Prostate gland (tissue), 2 donors: ENCODE results near the gene CCDC183. TPM values are rescaled to one million over a fixed set of nuclear protein-coding genes. Genes with fewer than 3 reads are reported as not detected.
A peak's percentile ranks its signal among the peaks of the same experiment; 100 is the strongest.
"Not testable (repeated sequence)": the region's sequence is repeated elsewhere in the genome, so short reads cannot be mapped to it uniquely, and the experiment has no call there.

Experiments
- DNase-seq: peaks from one replicate; pipeline ENCODE4 v3.0.0-alpha.2; 2019; ENCODE audit warnings: low spot score
- H3K27ac ChIP-seq, 2 donors: fragments of 200-600 bp; sonication (generic); 2 replicates each; pipeline ENCODE4 v1.5.1; 2017 to 2019
- H3K27me3 ChIP-seq: fragments of 200-600 bp; sonication (generic); replicated peaks from 2 replicates; pipeline ENCODE4 v1.5.1; 2019; ENCODE audit not compliant: insufficient read depth
- H3K36me3 ChIP-seq, 2 donors: fragments of 200-600 bp; sonication (generic); 1 replicate in 1 of 2; 2 replicates in 1 of 2; pipeline versions ENCODE4 v1.5.1 to v1.8.1; 2017 to 2019
- H3K4me1 ChIP-seq: fragments of 200-600 bp; sonication (generic); replicated peaks from 2 replicates; pipeline ENCODE4 v1.5.1; 2019
- H3K4me3 ChIP-seq, 2 donors: fragments of 200-600 bp; sonication (generic); 2 replicates each; pipeline ENCODE4 v1.5.1; 2017 to 2019
- H3K9me3 ChIP-seq: fragments of 200-600 bp; sonication (generic); 2 replicates; pipeline ENCODE4 v1.5.1; 2017
- POLR2A ChIP-seq: fragments of 450-650 bp; IDR thresholded peaks from one replicate; pipeline ENCODE4 v1.6.1; 2016; ENCODE audit warnings: antibody characterized with exemption, mild to moderate bottlenecking
- POLR2AphosphoS5 ChIP-seq: sonication (generic); formaldehyde crosslinking; IDR thresholded peaks from one replicate; pipeline ENCODE4 v1.6.1; 2017; ENCODE audit warnings: antibody characterized with exemption
- WGBS: methylation state at CpG from one replicate; pipeline ENCODE4 v1.1.5; 2018; 5-methylcytosine and 5-hydroxymethylcytosine counted together
- intact Hi-C: fragments of 100-400 bp; cut with DNase I; formaldehyde crosslinking; loops from one replicate; pipeline ENCODE4 v1.14.2; 2022
- total RNA-seq, 2 donors: library from RNA; depleted of rRNA; stranded (reverse); fragments of >200 nt; gene quantifications; one replicate each; pipeline ENCODE4 v1.1.0, GENCODE V29; 2016
- TF ChIP-seq, protein P1 (sequence below), 4 experiments: fragments of 200-600 bp in 2 of 4; fragments of 450-650 bp in 2 of 4; sonication (generic) in 2 of 4; IDR thresholded peaks; 1 replicate in 3 of 4; 2 replicates in 1 of 4; pipeline ENCODE4 v1.5.1; 2016 to 2019; ENCODE audit warnings: antibody characterized with exemption in 4 of 4, mild to moderate bottlenecking in 2 of 4, moderate library complexity in 2 of 4

The CCDC183 gene
- total RNA-seq, 2 donors from 2014 or later: 9.5 to 45.0 TPM

DNA sequence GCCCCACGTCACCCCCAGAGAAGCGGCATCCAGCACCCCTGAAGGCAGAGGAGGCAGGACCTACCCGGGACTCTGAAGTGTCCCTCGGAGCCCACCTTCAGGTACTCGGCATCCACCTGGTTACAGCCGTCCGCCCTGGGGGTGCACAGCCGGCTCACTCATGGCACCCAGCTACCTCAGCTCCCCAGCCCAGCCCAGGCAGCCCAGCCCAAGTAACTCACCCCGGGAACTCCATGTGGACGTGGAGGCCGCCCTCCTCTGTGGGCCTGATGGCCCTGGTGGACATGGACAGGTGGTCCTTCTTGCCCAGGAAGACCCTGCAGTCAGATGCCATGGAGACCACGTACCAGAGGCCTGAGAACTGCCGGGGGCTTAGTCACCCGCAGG, 32.5 kb upstream of the CCDC183 start:
- Histone ChIP-seq H3K27ac (no peak overlapping the region), H3K4me1 (no peaks in the 10 kb centered on the region), H3K9me3 (no peaks in the 10 kb centered on the region), H3K36me3 (no peaks in the 10 kb centered on the region), H3K4me3 (no peak overlapping the region), H3K27me3 (no peaks in the 10 kb centered on the region)
- intact Hi-C loops: no loop called here
- TF ChIP-seq, protein P1, sequence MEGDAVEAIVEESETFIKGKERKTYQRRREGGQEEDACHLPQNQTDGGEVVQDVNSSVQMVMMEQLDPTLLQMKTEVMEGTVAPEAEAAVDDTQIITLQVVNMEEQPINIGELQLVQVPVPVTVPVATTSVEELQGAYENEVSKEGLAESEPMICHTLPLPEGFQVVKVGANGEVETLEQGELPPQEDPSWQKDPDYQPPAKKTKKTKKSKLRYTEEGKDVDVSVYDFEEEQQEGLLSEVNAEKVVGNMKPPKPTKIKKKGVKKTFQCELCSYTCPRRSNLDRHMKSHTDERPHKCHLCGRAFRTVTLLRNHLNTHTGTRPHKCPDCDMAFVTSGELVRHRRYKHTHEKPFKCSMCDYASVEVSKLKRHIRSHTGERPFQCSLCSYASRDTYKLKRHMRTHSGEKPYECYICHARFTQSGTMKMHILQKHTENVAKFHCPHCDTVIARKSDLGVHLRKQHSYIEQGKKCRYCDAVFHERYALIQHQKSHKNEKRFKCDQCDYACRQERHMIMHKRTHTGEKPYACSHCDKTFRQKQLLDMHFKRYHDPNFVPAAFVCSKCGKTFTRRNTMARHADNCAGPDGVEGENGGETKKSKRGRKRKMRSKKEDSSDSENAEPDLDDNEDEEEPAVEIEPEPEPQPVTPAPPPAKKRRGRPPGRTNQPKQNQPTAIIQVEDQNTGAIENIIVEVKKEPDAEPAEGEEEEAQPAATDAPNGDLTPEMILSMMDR (IDR thresholded peaks at IDR 0.05): no peak
- TF ChIP-seq POLR2AphosphoS5 (no peak), POLR2A (no peak)
- WGBS: 72% methylated on average over 14 of the region's 14 CpGs
- DNase-seq: no peak

GRCh38 chr9:136764301-136764891, 31.7 kb upstream of the CCDC183 start, which contains the start of gene LCN15:
TSS of gene LCN15 (minus strand) at chr9:136764518. CDS start at chr9:136764488, 30 bp downstream.
- no peak within 1 kb of the TSS for H3K27ac ChIP-seq
- no peak for DNase-seq
- intact Hi-C loops: no loop called here
- H3K27me3 ChIP-seq: no peaks in the 10 kb centered on the region
- TF ChIP-seq POLR2AphosphoS5: no peak
- TF ChIP-seq, protein P1 (IDR thresholded peaks at IDR 0.05): no peak
- no peak for TF ChIP-seq POLR2A
- H3K9me3 ChIP-seq: no peaks in the 10 kb centered on the region
- H3K36me3 ChIP-seq: no peaks in the 10 kb centered on the region
- WGBS: 67% methylated on average over 11 of the region's 14 CpGs
- no peaks in the 10 kb centered on the region for H3K4me1 ChIP-seq
- no peak within 1 kb of the TSS for H3K4me3 ChIP-seq

DNA sequence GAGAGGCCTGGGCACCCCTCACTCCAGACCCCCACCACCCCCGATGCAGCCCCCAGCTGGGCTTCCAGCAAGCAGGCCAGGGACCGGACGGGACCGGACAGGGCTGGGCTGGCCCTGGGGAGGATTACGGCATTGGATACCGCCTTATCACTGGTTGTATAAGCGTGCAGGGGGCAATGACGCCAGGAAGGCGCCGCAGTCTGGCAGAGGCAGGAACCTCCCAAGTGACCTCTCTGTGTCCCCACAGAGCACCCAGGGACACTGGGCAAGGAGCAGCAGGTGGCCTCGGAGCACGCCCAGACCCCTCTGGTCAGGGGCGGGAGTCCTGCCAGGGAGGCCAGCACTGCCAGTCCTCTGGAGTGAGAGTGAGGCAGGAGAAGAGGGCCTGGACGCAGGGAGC, 31.1 kb upstream of the CCDC183 start:
- H3K27ac ChIP-seq: no peak overlapping the region
- no peaks in the 10 kb centered on the region for H3K9me3 ChIP-seq
- no peak for DNase-seq
- no peaks in the 10 kb centered on the region for H3K36me3 ChIP-seq
- no peak overlapping the region for H3K4me3 ChIP-seq
- intact Hi-C loops: no loop called here
- 84% methylated on average over 14 of the region's 14 CpGs for WGBS
- TF ChIP-seq POLR2AphosphoS5: no peak
- no peak for TF ChIP-seq POLR2A
- TF ChIP-seq, protein P1 (IDR thresholded peaks at IDR 0.05): no peak
- no peaks in the 10 kb centered on the region for H3K27me3 ChIP-seq
- no peaks in the 10 kb centered on the region for H3K4me1 ChIP-seq

DNA sequence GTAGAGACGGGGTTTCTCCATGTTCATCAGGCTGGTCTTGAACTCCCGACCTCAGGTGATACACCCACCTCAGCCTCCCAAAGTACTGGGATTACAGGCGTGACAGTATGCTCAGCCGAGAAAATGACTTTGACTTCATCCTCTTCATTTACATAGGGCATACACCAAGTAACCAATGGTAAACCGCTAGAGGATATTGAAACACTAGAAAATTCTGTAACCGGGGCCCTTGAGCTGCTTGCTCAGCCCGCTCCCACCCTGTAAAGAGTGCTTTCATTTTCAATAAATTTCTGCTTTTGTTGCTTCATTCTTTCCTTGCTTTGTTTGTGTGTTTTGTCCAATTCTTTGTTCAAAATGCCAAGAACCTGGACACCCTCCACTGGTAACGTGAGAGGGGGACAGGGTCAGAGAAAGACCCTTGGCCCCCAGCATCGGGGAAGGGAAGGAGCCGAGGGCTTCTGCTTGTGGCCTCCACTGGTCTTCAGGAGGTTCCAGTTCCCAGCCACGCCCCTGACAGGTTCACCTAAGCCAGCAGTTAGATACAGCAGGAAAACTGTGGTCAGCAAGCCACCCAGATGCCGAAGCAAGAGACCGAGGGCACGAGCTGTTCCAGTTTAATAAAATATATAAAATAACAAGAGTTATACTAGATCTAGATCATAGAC, 30.3 kb upstream of the CCDC183 start:
- H3K36me3 ChIP-seq, H3K27ac ChIP-seq, H3K9me3 ChIP-seq, DNase-seq, H3K4me1 ChIP-seq, intact Hi-C loops, H3K27me3 ChIP-seq, H3K4me3 ChIP-seq: not testable (repeated sequence)
- 83% methylated on average over 14 of the region's 14 CpGs for WGBS

DNA sequence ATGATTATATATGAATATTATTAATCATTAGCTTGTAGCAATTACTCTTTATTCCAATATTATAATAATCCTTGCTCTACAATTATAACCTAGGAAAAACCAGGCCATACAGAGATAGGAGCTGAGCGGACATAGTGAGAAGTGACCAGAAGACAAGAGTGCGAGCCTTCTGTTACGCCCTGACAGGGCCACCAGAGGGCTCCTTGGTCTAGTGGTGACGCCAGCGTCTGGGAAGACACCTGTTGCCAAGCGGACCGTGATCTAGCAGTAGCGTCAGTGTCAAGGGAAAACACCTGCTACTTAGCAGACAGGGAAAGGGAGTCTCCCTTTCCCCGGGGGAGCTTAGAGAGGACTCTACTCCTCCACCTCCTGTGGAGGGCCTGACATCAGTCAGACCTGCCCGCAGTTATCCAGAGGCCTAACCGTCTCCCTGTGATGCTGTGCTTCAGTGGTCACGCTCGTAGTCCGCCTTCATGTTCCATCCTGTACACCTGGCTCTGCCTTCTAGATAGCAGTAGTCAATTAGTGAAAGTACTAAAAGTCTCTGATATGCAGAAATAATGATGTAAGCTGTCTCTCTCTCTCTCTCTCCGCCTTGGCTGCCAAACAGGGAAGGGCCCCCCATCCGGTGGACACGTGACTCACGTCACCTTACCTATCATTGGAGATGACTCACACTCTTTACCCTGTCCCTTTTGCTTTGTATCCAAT, 29.6 kb upstream of the CCDC183 start:
- DNase-seq: peak; percentile 58
- intact Hi-C loops, H3K4me1 ChIP-seq, H3K27ac ChIP-seq, H3K9me3 ChIP-seq, H3K4me3 ChIP-seq, H3K27me3 ChIP-seq, H3K36me3 ChIP-seq: not testable (repeated sequence)
- WGBS: 45% methylated on average over 18 of the region's 18 CpGs
- TF ChIP-seq, protein P1 (IDR thresholded peaks at IDR 0.05): peak in 1 of 4 experiments; percentile 33
